Measurements from ENCODE around the gene SWI5. TPM values are rescaled to one million over a fixed set of nuclear protein-coding genes. Genes with fewer than 3 reads are reported as not detected.

The SWI5 gene
- total and polyA plus RNA-seq, 9 of the 15 experiments (the other 6 are each of a cell fraction or from before 2014, with no cell fraction given), result 62.8 to 133 (median 95.9) TPM

- peaks cover 11% of the 10 kb centered on the region for H3K9me1 ChIP-seq (ENCODE audit: control insufficient read depth, insufficient read depth, low read length)
- intact Hi-C loops (cut with micrococcal nuclease), result loop anchor here (10.0 kb wide), 2 partner anchors 146 to 414 kb away; partner anchors contain the start of genes PTGES2 and SET
- DNase-seq (ENCODE audit: extremely low read depth in 1 of 4, low spot score in 3 of 4), result no peak
- H3K9me3 ChIP-seq (replicated peaks; ENCODE audit: control insufficient read depth, insufficient read depth, low read depth, low read length), result no peaks in the 10 kb centered on the region
- CTCF ChIA-PET (ENCODE audit: low intra/inter-chr PET ratio), result no interaction called here
- no peak overlapping the region for H3K27ac ChIP-seq (ENCODE audit: extremely low read depth, low read depth, low read length)
- no peak for FAIRE-seq
- in situ Hi-C loops (cut with MboI), result no loop called here
- H3K79me2 ChIP-seq (ENCODE audit: control insufficient read depth, insufficient read depth, low read length), result peaks cover 27% of the 10 kb centered on the region
- TF ChIP-seq SIX5 (IDR thresholded peaks at IDR 0.05; ENCODE audit: borderline replicate concordance in 1 of 2, insufficient read depth in 1 of 2, low read depth in 1 of 2, low read length in 2 of 2), result 0 out of 4 replicates have a peak, but pooled peaks of 1 of the 2 experiments have one; percentile 2
- no peak for TF ChIP-seq CREM (IDR thresholded peaks at IDR 0.05; ENCODE audit: low read depth)
- H3K4me3 ChIP-seq, result no peak overlapping the region
- H3K4me2 ChIP-seq (ENCODE audit: insufficient read depth, low read length), result no peak overlapping the region
- POLR2A ChIA-PET, result interaction anchor here (0.9 to 4.6 kb wide), 5 partner anchors 13 to 81 kb away, joined by 3 to 37 read pairs (median 3); no protein-coding TSS in a partner anchor
- H2AFZ ChIP-seq (ENCODE audit: low read depth, low read length), result no peak overlapping the region
- peak overlapping the region in 1 of 2 experiments; percentile 55; a peak in 1 of 4 replicates for H3K9ac ChIP-seq (ENCODE audit: insufficient read depth in 1 of 2, low read depth in 2 of 2, low read length in 2 of 2)
- no TSS peak for BruUV-seq (replicated peaks)
- peaks cover 12 to 13% of the 10 kb centered on the region in 2 experiments; a peak in 4 of 5 replicates for H3K4me1 ChIP-seq (replicated peaks in 1 of 2; ENCODE audit: control insufficient read depth in 2 of 2, insufficient read depth in 2 of 2, low read length in 2 of 2)
- WGBS (ENCODE audit: insufficient coverage, low coverage, missing lambda C conversion rate), result 81% methylated on average over 3 of the region's 3 CpGs
- peaks cover 3% of the 10 kb centered on the region; the same call in 1 of the 2 replicates for H4K20me1 ChIP-seq (replicated peaks; ENCODE audit: control insufficient read depth, insufficient read depth, low read length)
- ATAC-seq, result no peak
- H3K36me3 ChIP-seq (ENCODE audit: control insufficient read depth, insufficient read depth, low read length), result peaks cover 81% of the 10 kb centered on the region
- H3K27me3 ChIP-seq (ENCODE audit: control insufficient read depth in 2 of 2, insufficient read depth in 2 of 2, low read length in 2 of 2), result no peaks in the 10 kb centered on the region
These were observed 5.0 kb upstream of the SWI5 start for GRCh38 chr9:128271112-128271511.

- CTCF ChIA-PET (ENCODE audit: low intra/inter-chr PET ratio), result no interaction called here
- peaks cover 77% of the 10 kb centered on the region for H3K36me3 ChIP-seq (ENCODE audit: control insufficient read depth, insufficient read depth, low read length)
- no peak overlapping the region for H3K4me3 ChIP-seq
- no peak overlapping the region for H3K4me2 ChIP-seq (ENCODE audit: insufficient read depth, low read length)
- in situ Hi-C loops (cut with MboI), result no loop called here
- H2AFZ ChIP-seq (ENCODE audit: low read depth, low read length), result no peak overlapping the region
- peaks cover 12 to 17% of the 10 kb centered on the region in 2 experiments; a peak in 4 of 5 replicates for H3K4me1 ChIP-seq (replicated peaks in 1 of 2; ENCODE audit: control insufficient read depth in 2 of 2, insufficient read depth in 2 of 2, low read length in 2 of 2)
- TF ChIP-seq THAP12 (CRISPR knock-in tag; IDR thresholded peaks at IDR 0.05), result 0 out of 2 replicates have a peak, but pooled peaks have one; percentile 31
- TF ChIP-seq, protein P1, sequence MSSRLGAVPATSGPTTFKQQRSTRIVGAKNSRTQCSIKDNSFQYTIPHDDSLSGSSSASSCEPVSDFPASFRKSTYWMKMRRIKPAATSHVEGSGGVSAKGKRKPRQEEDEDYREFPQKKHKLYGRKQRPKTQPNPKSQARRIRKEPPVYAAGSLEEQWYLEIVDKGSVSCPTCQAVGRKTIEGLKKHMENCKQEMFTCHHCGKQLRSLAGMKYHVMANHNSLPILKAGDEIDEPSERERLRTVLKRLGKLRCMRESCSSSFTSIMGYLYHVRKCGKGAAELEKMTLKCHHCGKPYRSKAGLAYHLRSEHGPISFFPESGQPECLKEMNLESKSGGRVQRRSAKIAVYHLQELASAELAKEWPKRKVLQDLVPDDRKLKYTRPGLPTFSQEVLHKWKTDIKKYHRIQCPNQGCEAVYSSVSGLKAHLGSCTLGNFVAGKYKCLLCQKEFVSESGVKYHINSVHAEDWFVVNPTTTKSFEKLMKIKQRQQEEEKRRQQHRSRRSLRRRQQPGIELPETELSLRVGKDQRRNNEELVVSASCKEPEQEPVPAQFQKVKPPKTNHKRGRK (tag; IDR thresholded peaks at IDR 0.05), result no peak
- 82% methylated on average over 5 of the region's 5 CpGs for WGBS (ENCODE audit: insufficient coverage, low coverage, missing lambda C conversion rate)
- no peak overlapping the region for H3K27ac ChIP-seq (ENCODE audit: extremely low read depth, low read depth, low read length)
- intact Hi-C loops (cut with micrococcal nuclease), result loop anchor here (10.0 kb wide), 2 partner anchors 147 to 413 kb away; partner anchors contain the start of genes PTGES2 and SET
- DNase-seq (ENCODE audit: extremely low read depth in 1 of 4, low spot score in 3 of 4) (peak in 2 of 4 experiments; percentile 18 to 19), ATAC-seq (no peak), FAIRE-seq (no peak)
- POLR2A ChIA-PET, result interaction anchor here (0.9 to 4.6 kb wide), 3 partner anchors 14 to 82 kb away, joined by 3 to 37 read pairs (median 3); no protein-coding TSS in a partner anchor
- no peaks in the 10 kb centered on the region for H3K27me3 ChIP-seq (ENCODE audit: control insufficient read depth in 2 of 2, insufficient read depth in 2 of 2, low read length in 2 of 2)
- no peaks in the 10 kb centered on the region for H3K9me3 ChIP-seq (replicated peaks; ENCODE audit: control insufficient read depth, insufficient read depth, low read depth, low read length)
- H3K79me2 ChIP-seq (ENCODE audit: control insufficient read depth, insufficient read depth, low read length), result peaks cover 31% of the 10 kb centered on the region
- H4K20me1 ChIP-seq (replicated peaks; ENCODE audit: control insufficient read depth, insufficient read depth, low read length), result peaks cover 3% of the 10 kb centered on the region; the same call in 1 of the 2 replicates
- no TSS peak for BruUV-seq (replicated peaks)
- H3K9ac ChIP-seq (ENCODE audit: insufficient read depth in 1 of 2, low read depth in 2 of 2, low read length in 2 of 2), result no peak overlapping the region
- peaks cover 11% of the 10 kb centered on the region for H3K9me1 ChIP-seq (ENCODE audit: control insufficient read depth, insufficient read depth, low read length)
These were observed 4.6 kb upstream of the SWI5 start for GRCh38 chr9:128271512-128271911.
